GM12801 (cell line): Measurements from ENCODE around the gene RORC.

ENCODE experiments used
- CTCF ChIP-seq: IDR thresholded peaks from one replicate; pipeline ENCODE4 v1.5.1; 2011; ENCODE audit warnings: control low read depth; ENCODE audit not compliant: insufficient read length; ENCODE audit errors: extremely low read depth

Gene RORC

GRCh38 chr1:151801310-151801820, 30.2 kb downstream of the RORC start:
- TF ChIP-seq CTCF, result no peak

GRCh38 chr1:151800830-151801229, 30.8 kb downstream of the RORC start:
- no peak for TF ChIP-seq CTCF

- no peak for TF ChIP-seq CTCF
These were observed 32.2 kb downstream of the RORC start for GRCh38 chr1:151799179-151800022.

DNA sequence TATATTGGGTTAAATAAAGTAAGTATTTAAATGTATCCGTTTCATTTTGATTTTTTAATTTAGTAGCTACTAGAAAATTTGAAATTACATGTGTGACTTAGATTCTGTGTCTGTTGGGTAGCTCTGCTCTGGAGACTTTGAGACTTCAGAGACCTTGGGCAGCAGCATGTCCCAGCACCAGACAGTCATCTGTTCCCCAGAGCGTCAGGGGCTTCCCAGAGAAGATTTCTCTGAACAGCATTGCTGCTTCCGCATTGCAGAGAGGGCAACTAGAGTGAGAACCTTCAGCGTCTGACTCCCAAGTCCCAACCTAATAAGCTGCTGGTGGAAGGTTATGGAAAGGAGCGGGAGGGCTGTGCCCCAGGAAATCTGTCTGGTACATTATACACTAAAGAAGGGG, 33.0 kb downstream of the RORC start:
- no peak for TF ChIP-seq CTCF

- no peak for TF ChIP-seq CTCF
These were observed 40.5 kb downstream of the RORC start for GRCh38 chr1:151790940-151791651.

DNA sequence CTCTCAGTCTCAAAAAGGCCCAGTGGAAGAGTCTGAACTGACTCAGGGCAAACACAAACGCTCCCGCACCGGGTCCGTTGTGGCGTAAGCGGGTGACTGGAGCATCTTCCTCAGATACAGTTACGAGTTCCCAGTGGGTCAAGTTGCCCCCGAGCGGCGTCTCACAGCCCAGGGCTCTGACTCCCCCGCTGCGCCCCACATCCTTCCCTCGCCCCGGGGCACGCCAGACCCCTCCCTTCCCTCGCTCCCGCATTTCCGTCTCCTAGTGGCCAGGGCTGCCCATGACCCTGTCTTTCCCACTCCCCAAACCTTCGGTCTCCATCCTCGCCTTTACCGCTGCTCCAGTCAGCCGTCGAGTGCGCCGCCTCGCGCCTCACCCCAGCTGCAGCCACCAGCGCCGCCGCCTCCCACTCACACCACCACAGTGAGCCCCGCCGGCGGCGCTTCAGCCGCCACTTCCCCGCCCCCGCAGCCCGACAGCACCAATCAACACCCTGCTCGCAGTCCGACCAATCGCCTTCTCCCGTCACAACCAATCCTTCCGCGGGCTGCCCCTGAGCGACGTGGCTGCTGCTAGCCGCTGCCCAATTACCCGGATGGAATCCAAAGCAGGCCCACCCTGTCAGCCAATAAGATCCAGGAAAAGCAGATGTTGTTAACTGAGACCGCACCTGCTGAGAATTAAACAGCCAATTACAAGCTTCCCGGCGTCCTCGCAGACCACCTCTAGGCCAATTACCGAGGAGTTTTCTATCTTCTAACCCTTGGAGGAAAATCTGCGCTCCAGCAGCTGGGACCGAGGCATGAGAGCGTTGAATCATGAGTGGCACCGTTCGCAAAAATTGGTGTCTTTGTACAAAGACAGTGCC, 41.3 kb downstream of the RORC start, which contains the start of gene TDRKH:
TSS of gene TDRKH (minus strand) at position 430 of the 869 bp plus-strand sequence. CDS start 7,478 bp downstream, outside the sequence.
- TF ChIP-seq CTCF, result no peak

GRCh38 chr1:151787689-151788088, 43.9 kb downstream of the RORC start:
- TF ChIP-seq CTCF, result no peak
